ENCODE measurements around the gene VWA8.
"Not testable (repeated sequence)": the region's sequence is repeated elsewhere in the genome, so short reads cannot be mapped to it uniquely, and the experiment has no call there.

GRCh38 chr13:41834697-41835096 is 126.2 kb downstream of the VWA8 start:
- TF ChIP-seq CTCF, POLR2AphosphoS5 (IDR thresholded peaks at IDR 0.05): not testable (repeated sequence)

Data from breast epithelium (tissue), 3 donors.